ENCODE measurements around the gene CFAP65. TPM values are rescaled to one million over a fixed set of nuclear protein-coding genes. Genes with fewer than 3 reads are reported as not detected.

CFAP65 gene
- total RNA-seq, 1 experiment from 2014 or later = 0.52 TPM

GRCh38 chr2:219084791-219085190 is 43.5 kb upstream of the CFAP65 start:
- BruUV-seq (replicated peaks) = no TSS peak
- Histone ChIP-seq H3K4me1 (ENCODE audit: control insufficient read depth in 1 of 2, insufficient read depth in 2 of 2, low read length in 2 of 2) (no peaks in the 10 kb centered on the region), H3K27ac (ENCODE audit: low read depth, low read length) (no peak overlapping the region), H3K9me2 (ENCODE audit: insufficient read depth) (no peaks in the 10 kb centered on the region), H3K36me3 (ENCODE audit: control insufficient read depth in 1 of 2, insufficient read depth in 2 of 2, low read length in 2 of 2) (no peaks in the 10 kb centered on the region), H3K4me3 (replicated peaks in 1 of 2; ENCODE audit: low read depth in 1 of 2, low read length in 2 of 2) (no peak overlapping the region), H3K9ac (ENCODE audit: low read length) (no peak overlapping the region), H3K27me3 (ENCODE audit: insufficient read depth, low read length) (no peaks in the 10 kb centered on the region), H2AFZ (ENCODE audit: low read depth, low read length, poor library complexity, severe bottlenecking) (no peak overlapping the region), H3K9me3 (ENCODE audit: control insufficient read depth in 1 of 2, insufficient read depth in 1 of 2, low read depth in 1 of 2, low read length in 2 of 2) (no peaks in the 10 kb centered on the region), H3K79me2 (ENCODE audit: insufficient read depth, low read length) (no peaks in the 10 kb centered on the region), H4K20me1 (ENCODE audit: insufficient read depth) (no peaks in the 10 kb centered on the region), H3K4me2 (ENCODE audit: low read length) (no peak overlapping the region)
- ChIA-PET RAD21 (ENCODE audit: low non-redundant PET in 1 of 2, low total read pairs in 2 of 2, uncharacterized antibody in 2 of 2, unreplicated experiment in 2 of 2) (no interaction called here), POLR2A (no interaction called here), CTCF (interaction anchor here (1.4 to 1.8 kb wide), 3 partner anchors 12 to 19 kb away, joined by 5 to 9 read pairs (median 5); no protein-coding TSS in a partner anchor)
- intact Hi-C loops (cut with micrococcal nuclease) = no loop called here
- no peak for DNase-seq (ENCODE audit: low read depth, low spot score)
- no peak for TF ChIP-seq POLR2AphosphoS5 (IDR thresholded peaks at IDR 0.05; ENCODE audit: low read depth, low read length)
- no peak for TF ChIP-seq EZH2 (IDR thresholded peaks at IDR 0.05)
- no peak for TF ChIP-seq CBX3 (IDR thresholded peaks at IDR 0.05; ENCODE audit: low read depth)
- TF ChIP-seq, protein P1, sequence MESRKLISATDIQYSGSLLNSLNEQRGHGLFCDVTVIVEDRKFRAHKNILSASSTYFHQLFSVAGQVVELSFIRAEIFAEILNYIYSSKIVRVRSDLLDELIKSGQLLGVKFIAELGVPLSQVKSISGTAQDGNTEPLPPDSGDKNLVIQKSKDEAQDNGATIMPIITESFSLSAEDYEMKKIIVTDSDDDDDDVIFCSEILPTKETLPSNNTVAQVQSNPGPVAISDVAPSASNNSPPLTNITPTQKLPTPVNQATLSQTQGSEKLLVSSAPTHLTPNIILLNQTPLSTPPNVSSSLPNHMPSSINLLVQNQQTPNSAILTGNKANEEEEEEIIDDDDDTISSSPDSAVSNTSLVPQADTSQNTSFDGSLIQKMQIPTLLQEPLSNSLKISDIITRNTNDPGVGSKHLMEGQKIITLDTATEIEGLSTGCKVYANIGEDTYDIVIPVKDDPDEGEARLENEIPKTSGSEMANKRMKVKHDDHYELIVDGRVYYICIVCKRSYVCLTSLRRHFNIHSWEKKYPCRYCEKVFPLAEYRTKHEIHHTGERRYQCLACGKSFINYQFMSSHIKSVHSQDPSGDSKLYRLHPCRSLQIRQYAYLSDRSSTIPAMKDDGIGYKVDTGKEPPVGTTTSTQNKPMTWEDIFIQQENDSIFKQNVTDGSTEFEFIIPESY (IDR thresholded peaks at IDR 0.05; ENCODE audit: extremely low read depth, insufficient replicate concordance, low read length) = no peak
- no peak for TF ChIP-seq SIN3A (IDR thresholded peaks at IDR 0.05; ENCODE audit: low read depth)
- no peak for TF ChIP-seq EZH2phosphoT487 (IDR thresholded peaks at IDR 0.05; ENCODE audit: borderline replicate concordance)
- TF ChIP-seq, protein P2, sequence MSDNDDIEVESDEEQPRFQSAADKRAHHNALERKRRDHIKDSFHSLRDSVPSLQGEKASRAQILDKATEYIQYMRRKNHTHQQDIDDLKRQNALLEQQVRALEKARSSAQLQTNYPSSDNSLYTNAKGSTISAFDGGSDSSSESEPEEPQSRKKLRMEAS (IDR thresholded peaks at IDR 0.05) = no peak
- TF ChIP-seq JUND (IDR thresholded peaks at IDR 0.05) = no peak
- no peak for TF ChIP-seq SRF (IDR thresholded peaks at IDR 0.05; ENCODE audit: low read depth)
- no peak for ATAC-seq
